GM12878 (cell line): Measurements from ENCODE around the gene CEP120. TPM values are rescaled to one million over a fixed set of nuclear protein-coding genes. Genes with fewer than 3 reads are reported as not detected.

ENCODE experiments used
- ATAC-seq: fragments of 200-7000 bp; cut with Tn5 transposase; 3 replicates; pipeline ENCODE4 v1.9.1; 2020; ENCODE audit warnings: mild to moderate bottlenecking, moderate library complexity
- BruUV-seq: library from RNA; stranded (reverse); fragments of 400-500 nt; replicated peaks from 2 replicates; lab custom pipeline; 2021; lab: Mats Ljungman, UMichigan
- CTCF ChIA-PET: fragments of 300-600 bp; sonication (Branson Sonifier 250); formaldehyde crosslinking; extraction: SDS; loops from one replicate; lab custom pipeline; 2021; ENCODE audit warnings: inconsistent platforms; lab: Yijun Ruan, JAX
- POLR2A ChIA-PET: fragments of 350-600 bp; formaldehyde crosslinking; extraction: SDS; loops from one replicate; lab custom pipeline; 2021; ENCODE audit warnings: inconsistent platforms; lab: Charles Lee
- RAD21 ChIA-PET: fragments of 300-600 bp; sonication (Branson Sonifier 250); formaldehyde crosslinking; loops from one replicate; lab custom pipeline; 2023; ENCODE audit warnings: antibody characterized with exemption; ENCODE audit not compliant: unreplicated experiment; lab: Charles Lee
- SMC1A ChIA-PET: fragments of 300-600 bp; sonication (Branson Sonifier 250); formaldehyde crosslinking; loops from one replicate; lab custom pipeline; 2023; ENCODE audit not compliant: unreplicated experiment, uncharacterized antibody; lab: Charles Lee
- DNase-seq: peaks from one replicate; pipeline ENCODE4 v3.0.0-alpha.2; 2011; ENCODE audit warnings: low read depth, low spot score
- FAIRE-seq: peaks from 3 replicates; lab custom pipeline; 2011; peaks lifted over from hg19 to GRCh38; lab: Jason Lieb, UNC
- H2AFZ ChIP-seq: 2 replicates; pipeline ENCODE4 v1.6.0; 2011; ENCODE audit warnings: low read depth, low read length, control low read depth; ENCODE audit not compliant: control insufficient read depth
- H3K27ac ChIP-seq: 2 replicates; pipeline ENCODE4 v1.5.1; 2011; ENCODE audit warnings: control low read depth; ENCODE audit not compliant: control insufficient read depth, insufficient read depth
- H3K27me3 ChIP-seq, 2 experiments: replicated peaks in 1 of 2; 2 replicates each; pipeline versions ENCODE4 v1.6.0 to v1.6.1; 2011; ENCODE audit warnings: low read length in 1 of 2; ENCODE audit not compliant: control insufficient read depth in 2 of 2, insufficient read depth in 2 of 2
- H3K36me3 ChIP-seq, 2 experiments: 2 replicates each; pipeline ENCODE4 v1.5.1; 2011; ENCODE audit warnings: low read length in 1 of 2; ENCODE audit not compliant: control insufficient read depth in 2 of 2, insufficient read depth in 2 of 2
- H3K4me1 ChIP-seq: 2 replicates; pipeline ENCODE4 v1.6.1; 2011; ENCODE audit warnings: mild to moderate bottlenecking, low read length, moderate library complexity, mixed read lengths; ENCODE audit not compliant: control insufficient read depth, insufficient read depth
- H3K4me2 ChIP-seq: 2 replicates; pipeline ENCODE4 v1.6.0; 2011; ENCODE audit warnings: control low read depth; ENCODE audit not compliant: control insufficient read depth, insufficient read depth
- H3K4me3 ChIP-seq: fragments of 200-600 bp; sonication (generic); 2 replicates; pipeline ENCODE4 v1.5.1; 2016
- H3K79me2 ChIP-seq: 2 replicates; pipeline ENCODE4 v1.6.0; 2011; ENCODE audit warnings: low read length; ENCODE audit not compliant: control insufficient read depth, insufficient read depth
- H3K9ac ChIP-seq: 2 replicates; pipeline ENCODE4 v1.8.0; 2011; ENCODE audit warnings: low read length, control low read depth, mixed read lengths; ENCODE audit not compliant: control insufficient read depth, insufficient read depth
- H3K9me3 ChIP-seq: replicated peaks from 3 replicates; pipeline ENCODE4 v1.5.1; 2011; ENCODE audit warnings: mild to moderate bottlenecking, low read length; ENCODE audit not compliant: control insufficient read depth, insufficient read depth
- H4K20me1 ChIP-seq: 2 replicates; pipeline ENCODE4 v1.6.0; 2011; ENCODE audit not compliant: control insufficient read depth, insufficient read depth
- CHD4 ChIP-seq: fragments of 200-600 bp; sonication (generic); IDR thresholded peaks from 2 replicates; pipeline ENCODE4 v1.6.1; 2016; ENCODE audit warnings: mild to moderate bottlenecking
- DPF2 ChIP-seq: fragments of 450-650 bp; IDR thresholded peaks from 2 replicates; pipeline ENCODE4 v1.6.1; 2017; ENCODE audit warnings: mild to moderate bottlenecking
- IRF3 ChIP-seq: fragments of 450-650 bp; IDR thresholded peaks from 2 replicates; pipeline ENCODE4 v1.6.1; 2014; ENCODE audit warnings: mild to moderate bottlenecking
- NFIC ChIP-seq: IDR thresholded peaks from 2 replicates; pipeline ENCODE4 v1.6.1; 2012; ENCODE audit warnings: low read depth, mild to moderate bottlenecking, inconsistent platforms, low read length, moderate library complexity
- POLR2AphosphoS2 ChIP-seq: IDR thresholded peaks from 2 replicates; pipeline ENCODE4 v1.6.1; 2011; ENCODE audit warnings: low read depth, mild to moderate bottlenecking, low read length, improper control_type of control experiment, moderate library complexity
- SIX5 ChIP-seq: IDR thresholded peaks from 2 replicates; pipeline ENCODE4 v1.6.1; 2011; ENCODE audit warnings: mild to moderate bottlenecking, low read depth, low read length, moderate library complexity; ENCODE audit not compliant: severe bottlenecking
- SPI1 ChIP-seq: IDR thresholded peaks from 2 replicates; pipeline ENCODE4 v1.6.1; 2011; ENCODE audit warnings: low read depth, mild to moderate bottlenecking, low read length, moderate library complexity, borderline replicate concordance; ENCODE audit not compliant: insufficient read depth
- TCF7 ChIP-seq: IDR thresholded peaks from 2 replicates; pipeline ENCODE4 v1.6.1; 2014; ENCODE audit warnings: antibody characterized with exemption, borderline replicate concordance
- YBX1 ChIP-seq: fragments of 450-650 bp; IDR thresholded peaks from 2 replicates; pipeline ENCODE4 v1.6.1; 2016; ENCODE audit warnings: antibody characterized with exemption
- ZNF622 ChIP-seq: fragments of 450-650 bp; IDR thresholded peaks from 2 replicates; pipeline ENCODE4 v1.6.1; 2017; ENCODE audit warnings: mild to moderate bottlenecking, inconsistent platforms
- WGBS: methylation state at CpG from one replicate; pipeline ENCODE4 v1.1.6; 2016; ENCODE audit warnings: low lambda C conversion rate; ENCODE audit not compliant: insufficient replicate concordance, insufficient coverage; ENCODE audit errors: missing lambda C conversion rate; 5-methylcytosine and 5-hydroxymethylcytosine counted together
- in situ Hi-C: fragments of 300-500 bp; cut with MboI; formaldehyde crosslinking; loops from 9 replicates; pipeline ENCODE4 v1.14.3; 2018; ENCODE audit warnings: mixed read lengths
- intact Hi-C: fragments of 100-400 bp; cut with micrococcal nuclease; formaldehyde crosslinking; loops from one replicate; pipeline ENCODE4 v1.14.2; 2022; ENCODE audit not compliant: unreplicated experiment
- polyA plus RNA-seq, 11 experiments: library from polyadenylated mRNA; depleted of rRNA in 4 of 11; unstranded in 6 of 11; stranded (reverse) in 5 of 11; fragments of >200 nt; fragmentation: Nextera tagmentation in 4 of 11; fragmentation: Illumina TruSeq in 1 of 11; extraction: Ambion mirVana in 4 of 11; extraction: Trizol in 1 of 11; gene quantifications; 1 replicate in 1 of 11; 2 replicates in 10 of 11; pipeline versions ENCODE4 v1.2.1 to v1.2.3, GENCODE V29; 2011 to 2016; ENCODE audit warnings: inconsistent platforms in 2 of 11, missing spikeins in 2 of 11, low read depth in 1 of 11
- total RNA-seq, 4 experiments: library from RNA; depleted of rRNA in 3 of 4; stranded (reverse); fragments of >200 nt in 3 of 4; fragmentation: Illumina TruSeq in 1 of 4; extraction: Trizol in 1 of 4; gene quantifications; 2 replicates each; pipeline versions ENCODE4 v1.2.1 to v1.2.3, GENCODE V29; 2013 to 2021

CEP120 gene
- total and polyA plus RNA-seq, 10 of the 15 experiments (the other 5 are each of a cell fraction or from before 2014, with no cell fraction given): 4.1 to 23.0 (median 13.1) TPM

GRCh38 chr5:123369371-123369968 is 53.7 kb downstream of the CEP120 start:
- in situ Hi-C loops: loop anchor here (10.0 kb wide), 1 partner anchor 865 kb away; no protein-coding TSS in a partner anchor
- ATAC-seq (no peak), DNase-seq (no peak), FAIRE-seq (no peak)
- 100% methylated on average over 1 of the region's 1 CpG for WGBS
- RAD21 ChIA-PET: interaction anchor here (1.1 to 2.8 kb wide), 2 partner anchors 53 to 241 kb away, joined by 7 to 10 read pairs; partner anchors contain the start of gene CEP120
- H3K9ac ChIP-seq: no peak overlapping the region
- SMC1A ChIA-PET: interaction anchor here (0.5 to 2.8 kb wide), 7 partner anchors 11 to 241 kb away, joined by 3 to 14 read pairs (median 5); no protein-coding TSS in a partner anchor
- H3K36me3 ChIP-seq: peaks cover 2 to 8% of the 10 kb centered on the region in 2 experiments; a peak in 3 of 4 replicates
- POLR2A ChIA-PET: interaction anchor here (0.8 kb wide), 1 partner anchor 11 kb away, joined by 4 read pairs; no protein-coding TSS in a partner anchor
- H3K27me3 ChIP-seq: no peaks in the 10 kb centered on the region
- no TSS peak for BruUV-seq
- no peaks in the 10 kb centered on the region for H3K9me3 ChIP-seq
- H3K4me1 ChIP-seq: no peaks in the 10 kb centered on the region
- TF ChIP-seq TCF7: no peak
- TF ChIP-seq IRF3: no peak
- TF ChIP-seq YBX1: no peak
- TF ChIP-seq SIX5: no peak
- no peak for TF ChIP-seq ZNF622
- TF ChIP-seq NFIC: no peak
- TF ChIP-seq DPF2: no peak
- no peak for TF ChIP-seq CHD4
- TF ChIP-seq POLR2AphosphoS2: no peak
- TF ChIP-seq SPI1: no peak
- TF ChIP-seq, all 136 proteins: peak for 0
- Histone ChIP-seq H2AFZ (no peak overlapping the region), H3K4me3 (no peak overlapping the region), H3K27ac (no peak overlapping the region), H3K79me2 (no peaks in the 10 kb centered on the region), H3K4me2 (no peak overlapping the region), H4K20me1 (no peaks in the 10 kb centered on the region)
- intact Hi-C loops: loop anchor here (5.0 kb wide), 2 partner anchors 243 to 867 kb away; no protein-coding TSS in a partner anchor
- CTCF ChIA-PET: interaction anchor here (0.6 to 2.8 kb wide), 13 partner anchors 10 to 255 kb away, joined by 3 to 20 read pairs (median 4); partner anchors contain the start of gene CEP120
